HepG2 (cell line): Measurements from ENCODE around the gene CRISPLD2.

Experiments
- AGO2 ChIP-seq: fragments of 200-400 bp; formaldehyde crosslinking; optimal IDR thresholded peaks from 2 replicates; pipeline ENCODE3; 2017; ENCODE audit warnings: mild to moderate bottlenecking, low read depth, low read length, moderate library complexity
- EZH2 ChIP-seq: conservative IDR thresholded peaks from 2 replicates; pipeline ENCODE4 v1.6.1; 2012; ENCODE audit warnings: mild to moderate bottlenecking, low read depth, low read length, moderate library complexity
- HMG20A ChIP-seq: IDR thresholded peaks from 2 replicates; pipeline ENCODE4 v1.6.1; 2016; ENCODE audit warnings: borderline replicate concordance
- JUND ChIP-seq: sonication (generic); formaldehyde crosslinking; IDR thresholded peaks from 2 replicates; pipeline ENCODE4 v1.8.0; 2022; ENCODE audit warnings: mild to moderate bottlenecking, missing genetic modification reagents
- SNRNP70 ChIP-seq: fragments of 200-400 bp; formaldehyde crosslinking; IDR thresholded peaks from 2 replicates; pipeline ENCODE4 v1.6.1; 2017; ENCODE audit warnings: mild to moderate bottlenecking, low read depth, low read length, moderate library complexity
- ZNF766 ChIP-seq: sonication (generic); formaldehyde crosslinking; IDR thresholded peaks from 2 replicates; pipeline ENCODE4 v1.5.0; 2020; ENCODE audit warnings: missing genetic modification reagents, borderline replicate concordance
- TF ChIP-seq, protein P1 (sequence below): sonication (generic); formaldehyde crosslinking; IDR thresholded peaks from 2 replicates; pipeline ENCODE4 v1.5.0; 2020; ENCODE audit warnings: mild to moderate bottlenecking, missing genetic modification reagents, moderate library complexity

GRCh38 chr16:84916178-84916577 lies 96.4 kb downstream of the CRISPLD2 start:
- TF ChIP-seq EZH2 (no peak), JUND (CRISPR knock-in tag) (no peak), SNRNP70 (no peak), AGO2 (no peak), HMG20A (no peak), ZNF766 (CRISPR knock-in tag) (no peak)
- TF ChIP-seq, protein P1, sequence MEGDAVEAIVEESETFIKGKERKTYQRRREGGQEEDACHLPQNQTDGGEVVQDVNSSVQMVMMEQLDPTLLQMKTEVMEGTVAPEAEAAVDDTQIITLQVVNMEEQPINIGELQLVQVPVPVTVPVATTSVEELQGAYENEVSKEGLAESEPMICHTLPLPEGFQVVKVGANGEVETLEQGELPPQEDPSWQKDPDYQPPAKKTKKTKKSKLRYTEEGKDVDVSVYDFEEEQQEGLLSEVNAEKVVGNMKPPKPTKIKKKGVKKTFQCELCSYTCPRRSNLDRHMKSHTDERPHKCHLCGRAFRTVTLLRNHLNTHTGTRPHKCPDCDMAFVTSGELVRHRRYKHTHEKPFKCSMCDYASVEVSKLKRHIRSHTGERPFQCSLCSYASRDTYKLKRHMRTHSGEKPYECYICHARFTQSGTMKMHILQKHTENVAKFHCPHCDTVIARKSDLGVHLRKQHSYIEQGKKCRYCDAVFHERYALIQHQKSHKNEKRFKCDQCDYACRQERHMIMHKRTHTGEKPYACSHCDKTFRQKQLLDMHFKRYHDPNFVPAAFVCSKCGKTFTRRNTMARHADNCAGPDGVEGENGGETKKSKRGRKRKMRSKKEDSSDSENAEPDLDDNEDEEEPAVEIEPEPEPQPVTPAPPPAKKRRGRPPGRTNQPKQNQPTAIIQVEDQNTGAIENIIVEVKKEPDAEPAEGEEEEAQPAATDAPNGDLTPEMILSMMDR (CRISPR knock-in tag): no peak
